RWPE1 (cell line): ENCODE results near the gene AHCYL2.
"Not testable (repeated sequence)": the region's sequence is repeated elsewhere in the genome, so short reads cannot be mapped to it uniquely, and the experiment has no call there.

Experiments
- CTCF ChIA-PET: fragments of 350-600 bp; sonication (Branson Sonifier 250); formaldehyde crosslinking; extraction: SDS; loops from one replicate; lab custom pipeline; 2021; lab: Yijun Ruan, JAX
- POLR2A ChIA-PET: fragments of 400-600 bp; formaldehyde crosslinking; extraction: SDS; loops from one replicate; lab custom pipeline; 2020; ENCODE audit warnings: antibody characterized with exemption; ENCODE audit not compliant: low non-redundant PET; lab: Yijun Ruan, JAX
- DNase-seq: peaks from one replicate; pipeline ENCODE4 v3.0.0; 2012; ENCODE audit warnings: low spot score
- H3K27ac ChIP-seq: fragments of 450-650 bp; 2 replicates; pipeline ENCODE4 v1.5.1; 2017
- TF ChIP-seq, protein P1 (sequence below): fragments of 450-650 bp; conservative IDR thresholded peaks from 2 replicates; pipeline ENCODE4 v1.5.1; 2017; ENCODE audit warnings: low read depth, mild to moderate bottlenecking

The AHCYL2 gene

DNA sequence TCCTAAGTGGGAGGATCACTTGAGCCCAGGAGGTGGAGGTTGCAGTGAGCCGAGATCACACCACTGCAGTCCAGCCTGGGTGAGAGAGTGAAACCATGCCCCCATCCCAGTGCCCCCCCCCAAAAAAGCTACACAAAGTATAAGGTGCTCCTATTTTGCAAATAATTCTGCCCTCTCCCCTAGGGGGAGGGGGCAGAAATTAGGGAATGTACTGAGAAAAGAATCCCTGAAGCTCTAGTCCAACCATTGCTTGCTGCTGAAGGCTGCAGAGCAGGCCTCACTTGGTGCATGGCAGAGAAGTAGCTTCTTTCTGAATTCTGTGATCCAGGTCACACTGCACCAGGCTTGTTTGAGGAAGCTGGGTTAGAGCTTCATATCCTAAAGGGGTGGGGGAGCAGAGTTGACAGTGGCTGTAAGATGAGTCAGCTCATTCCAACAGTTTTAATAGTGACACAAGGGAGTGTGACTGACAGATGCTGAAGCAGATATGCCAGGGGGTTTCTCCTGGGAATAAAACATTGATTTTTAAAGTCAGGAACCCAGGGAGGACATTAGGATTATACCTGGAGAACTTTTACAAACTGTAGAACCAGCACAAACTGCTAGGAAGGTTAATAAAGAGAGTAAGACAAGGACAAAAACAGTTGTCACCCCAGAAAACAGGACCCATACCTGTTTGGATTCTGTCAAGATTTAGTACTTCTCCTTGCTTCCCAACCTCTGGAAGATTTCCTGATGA, 176.6 kb downstream of the AHCYL2 start:
- POLR2A ChIA-PET: no interaction called here
- no peak overlapping the region for H3K27ac ChIP-seq
- DNase-seq: peak; percentile 3
- CTCF ChIA-PET: interaction anchor here (0.6 kb wide), 1 partner anchor 188 kb away, joined by 3 read pairs; no protein-coding TSS in a partner anchor
- TF ChIP-seq, protein P1, sequence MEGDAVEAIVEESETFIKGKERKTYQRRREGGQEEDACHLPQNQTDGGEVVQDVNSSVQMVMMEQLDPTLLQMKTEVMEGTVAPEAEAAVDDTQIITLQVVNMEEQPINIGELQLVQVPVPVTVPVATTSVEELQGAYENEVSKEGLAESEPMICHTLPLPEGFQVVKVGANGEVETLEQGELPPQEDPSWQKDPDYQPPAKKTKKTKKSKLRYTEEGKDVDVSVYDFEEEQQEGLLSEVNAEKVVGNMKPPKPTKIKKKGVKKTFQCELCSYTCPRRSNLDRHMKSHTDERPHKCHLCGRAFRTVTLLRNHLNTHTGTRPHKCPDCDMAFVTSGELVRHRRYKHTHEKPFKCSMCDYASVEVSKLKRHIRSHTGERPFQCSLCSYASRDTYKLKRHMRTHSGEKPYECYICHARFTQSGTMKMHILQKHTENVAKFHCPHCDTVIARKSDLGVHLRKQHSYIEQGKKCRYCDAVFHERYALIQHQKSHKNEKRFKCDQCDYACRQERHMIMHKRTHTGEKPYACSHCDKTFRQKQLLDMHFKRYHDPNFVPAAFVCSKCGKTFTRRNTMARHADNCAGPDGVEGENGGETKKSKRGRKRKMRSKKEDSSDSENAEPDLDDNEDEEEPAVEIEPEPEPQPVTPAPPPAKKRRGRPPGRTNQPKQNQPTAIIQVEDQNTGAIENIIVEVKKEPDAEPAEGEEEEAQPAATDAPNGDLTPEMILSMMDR: no peak

DNA sequence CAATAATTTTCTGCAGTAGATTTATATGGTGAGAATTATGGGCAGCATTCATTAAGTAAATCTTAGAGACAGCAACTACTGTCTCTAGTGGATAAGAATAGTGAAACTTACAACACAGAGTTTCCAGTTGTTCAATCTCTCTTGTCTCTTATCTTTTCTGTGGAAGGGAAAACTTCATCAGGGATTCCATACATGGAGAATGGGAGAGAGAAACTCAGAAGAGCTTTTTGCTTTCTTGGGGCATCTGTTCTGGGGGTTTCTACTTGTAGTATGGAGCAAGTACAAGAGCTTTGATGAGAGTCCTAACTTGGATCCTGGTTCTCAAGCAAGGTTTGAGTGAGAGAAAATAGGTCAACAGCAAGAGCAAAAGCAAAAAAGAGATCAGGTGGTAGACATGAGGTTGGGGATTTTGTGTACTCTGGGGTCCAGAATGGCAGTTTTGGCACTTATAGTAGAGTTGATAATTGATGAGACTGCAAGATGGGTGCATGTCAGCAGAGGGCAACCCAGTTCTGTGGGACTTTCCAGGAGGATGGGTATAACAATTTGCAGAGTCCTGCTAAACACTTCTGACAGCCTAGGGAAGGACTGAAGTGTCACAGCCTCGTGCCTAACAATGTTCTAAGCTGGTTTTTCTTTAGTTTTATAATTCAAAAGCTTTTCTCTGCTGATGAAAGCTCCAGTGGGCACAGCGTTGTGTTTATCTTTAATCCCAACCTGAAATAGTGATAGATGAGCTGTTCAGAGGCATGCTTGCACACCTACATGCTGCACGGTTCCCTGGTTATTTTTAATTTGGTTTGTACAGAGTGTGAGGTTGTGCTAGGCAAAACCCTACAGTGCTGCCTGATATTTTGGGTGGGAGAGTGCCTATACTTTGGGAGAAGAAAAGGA, 177.4 kb downstream of the AHCYL2 start:
- TF ChIP-seq, protein P1: no peak
- DNase-seq: no peak
- ChIA-PET CTCF (no interaction called here), POLR2A (no interaction called here)
- H3K27ac ChIP-seq: no peak overlapping the region

DNA sequence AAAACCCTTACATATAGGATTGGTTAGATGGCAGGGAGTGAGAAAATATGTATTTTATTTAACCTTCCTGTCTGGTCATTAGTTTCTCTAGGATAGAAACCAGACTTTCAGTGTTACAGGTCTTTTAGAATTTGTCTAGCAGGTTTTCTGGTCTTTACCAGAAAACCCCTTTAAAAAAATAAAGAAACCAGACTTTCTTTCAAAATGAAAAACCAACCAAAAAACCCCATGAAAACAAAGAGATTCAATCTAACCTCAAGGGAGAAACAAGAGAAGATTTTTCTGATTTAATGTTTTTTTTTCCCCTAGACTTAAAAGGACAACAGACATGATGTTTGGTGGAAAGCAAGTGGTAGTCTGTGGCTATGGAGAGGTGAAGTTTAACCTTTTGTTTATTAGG, 180.7 kb downstream of the AHCYL2 start:
- ChIA-PET CTCF (no interaction called here), POLR2A (no interaction called here)
- no peak for DNase-seq
- TF ChIP-seq, protein P1: no peak
- H3K27ac ChIP-seq: no peak overlapping the region

DNA sequence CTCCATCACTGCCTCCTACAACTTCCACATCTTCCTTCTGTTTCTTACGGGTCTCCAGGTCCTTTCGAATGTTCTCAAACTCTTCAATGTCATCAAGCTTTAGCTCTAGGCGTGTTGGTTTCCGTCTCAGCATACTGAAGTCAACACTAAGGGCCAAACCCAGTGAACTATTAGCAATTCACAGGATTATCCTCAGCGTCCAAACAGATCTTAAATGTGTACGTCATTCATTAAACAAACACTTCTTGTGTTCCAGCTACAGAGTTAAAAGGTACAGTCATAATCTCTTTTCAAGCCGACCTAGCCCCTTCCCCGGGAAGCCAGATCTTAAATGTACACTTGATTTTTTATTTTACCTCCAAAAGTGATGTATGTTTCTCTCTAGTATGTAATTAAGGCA, 185.4 kb downstream of the AHCYL2 start:
- DNase-seq, H3K27ac ChIP-seq, POLR2A ChIA-PET, CTCF ChIA-PET: not testable (repeated sequence)

DNA sequence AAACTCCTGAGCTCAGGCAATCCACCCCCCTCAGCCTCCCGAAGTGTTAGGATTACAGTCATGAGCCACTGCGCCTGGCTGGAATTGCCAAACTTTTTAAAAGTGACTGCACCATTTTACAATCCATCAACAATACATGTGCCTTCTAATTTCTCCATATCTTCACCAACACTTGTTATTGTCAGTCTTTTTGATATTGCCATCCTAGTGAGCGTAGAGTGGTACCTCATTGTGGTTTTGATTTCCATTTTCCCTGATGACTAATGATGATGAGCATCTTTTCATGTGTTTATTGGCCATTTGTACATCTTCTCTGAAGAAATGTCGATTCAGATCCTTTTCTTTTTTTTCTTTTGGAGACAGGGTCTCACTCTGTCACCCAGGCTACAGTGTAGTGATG, 187.7 kb downstream of the AHCYL2 start:
- POLR2A ChIA-PET: no interaction called here
- DNase-seq: no peak
- CTCF ChIA-PET: no interaction called here
- TF ChIP-seq, protein P1: no peak
- no peak overlapping the region for H3K27ac ChIP-seq

DNA sequence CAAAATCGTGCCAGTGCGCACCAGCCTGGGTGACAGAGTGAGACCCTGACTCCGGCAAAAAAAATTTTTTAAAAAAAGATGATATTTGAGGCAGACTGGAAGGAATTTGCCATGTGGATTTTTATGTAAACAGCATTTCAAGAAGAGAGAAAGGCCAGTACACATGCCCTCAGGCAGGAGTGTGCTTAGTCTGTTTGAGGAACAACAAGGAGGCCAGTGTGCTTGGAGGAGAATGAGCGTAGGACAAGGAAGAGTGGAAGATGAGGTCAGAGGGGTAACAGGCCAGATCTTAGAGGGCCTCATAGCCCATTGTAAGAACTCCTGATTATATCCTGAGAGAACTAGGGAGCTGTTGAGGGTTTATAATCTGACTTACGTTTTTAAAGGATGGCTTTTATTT, 192.2 kb downstream of the AHCYL2 start:
- ChIA-PET CTCF (no interaction called here), POLR2A (no interaction called here)
- no peak for DNase-seq
- TF ChIP-seq, protein P1: no peak
- H3K27ac ChIP-seq: no peak overlapping the region
